Esophagus muscularis mucosa (tissue), 4 donors: ENCODE data around the gene FYCO1.

Experiments
- EP300 ChIP-seq: sonication (generic); formaldehyde crosslinking; IDR thresholded peaks from one replicate; pipeline ENCODE4 v1.6.1; 2017; ENCODE audit warnings: antibody characterized with exemption
- POLR2A ChIP-seq: fragments of 450-650 bp; IDR thresholded peaks from one replicate; pipeline ENCODE4 v1.6.1; 2017; ENCODE audit warnings: antibody characterized with exemption, moderate library complexity, mild to moderate bottlenecking, low read depth
- POLR2AphosphoS5 ChIP-seq, 2 donors: sonication (generic); formaldehyde crosslinking; IDR thresholded peaks; one replicate each; pipeline ENCODE4 v1.6.1; 2017; ENCODE audit warnings: antibody characterized with exemption in 2 of 2
- TF ChIP-seq, protein P1 (sequence below), 3 experiments: fragments of 200-600 bp in 2 of 3; fragments of 450-650 bp in 1 of 3; sonication (generic) in 2 of 3; IDR thresholded peaks; one replicate each; pipeline ENCODE4 v1.5.1; 2017 to 2019; ENCODE audit warnings: antibody characterized with exemption in 3 of 3, mild to moderate bottlenecking in 2 of 3, moderate library complexity in 1 of 3

DNA sequence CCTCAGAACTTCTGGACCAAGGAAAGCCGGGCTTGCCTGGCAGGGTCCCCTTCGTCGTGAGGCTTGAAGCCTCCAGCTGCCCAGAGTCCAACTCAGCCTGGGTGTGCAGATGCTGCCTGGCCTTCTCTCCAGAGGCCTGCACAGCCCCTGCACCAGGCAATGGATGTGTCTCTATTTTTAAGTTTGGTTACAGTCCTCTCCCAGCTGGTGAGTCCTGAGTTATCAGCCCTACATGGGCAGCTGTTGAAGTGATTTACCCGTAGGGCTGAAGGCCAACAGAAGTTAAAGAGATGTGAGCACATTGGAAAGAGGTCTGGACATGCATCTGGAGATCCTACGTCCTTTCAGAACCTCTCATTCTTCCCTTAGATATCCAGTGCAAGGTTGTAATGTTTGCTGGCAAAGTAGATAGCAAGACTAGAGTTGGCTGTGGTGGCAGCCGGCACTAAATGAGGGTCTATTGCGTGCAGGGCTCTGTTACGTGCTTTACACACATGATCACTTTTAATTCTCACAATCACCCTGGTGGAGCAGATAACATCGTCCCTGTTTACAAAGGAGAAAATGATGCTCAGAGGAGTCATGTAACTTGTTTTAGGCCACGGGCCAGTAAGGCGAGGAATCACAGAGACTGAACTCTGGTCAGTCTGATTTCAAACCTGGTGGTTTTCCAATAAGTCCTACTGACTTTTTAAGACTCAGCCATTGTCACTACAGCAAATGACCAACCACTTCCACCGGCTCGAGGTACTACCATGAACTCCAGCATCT is 9.9 kb downstream of the FYCO1 start:
- TF ChIP-seq, protein P1, sequence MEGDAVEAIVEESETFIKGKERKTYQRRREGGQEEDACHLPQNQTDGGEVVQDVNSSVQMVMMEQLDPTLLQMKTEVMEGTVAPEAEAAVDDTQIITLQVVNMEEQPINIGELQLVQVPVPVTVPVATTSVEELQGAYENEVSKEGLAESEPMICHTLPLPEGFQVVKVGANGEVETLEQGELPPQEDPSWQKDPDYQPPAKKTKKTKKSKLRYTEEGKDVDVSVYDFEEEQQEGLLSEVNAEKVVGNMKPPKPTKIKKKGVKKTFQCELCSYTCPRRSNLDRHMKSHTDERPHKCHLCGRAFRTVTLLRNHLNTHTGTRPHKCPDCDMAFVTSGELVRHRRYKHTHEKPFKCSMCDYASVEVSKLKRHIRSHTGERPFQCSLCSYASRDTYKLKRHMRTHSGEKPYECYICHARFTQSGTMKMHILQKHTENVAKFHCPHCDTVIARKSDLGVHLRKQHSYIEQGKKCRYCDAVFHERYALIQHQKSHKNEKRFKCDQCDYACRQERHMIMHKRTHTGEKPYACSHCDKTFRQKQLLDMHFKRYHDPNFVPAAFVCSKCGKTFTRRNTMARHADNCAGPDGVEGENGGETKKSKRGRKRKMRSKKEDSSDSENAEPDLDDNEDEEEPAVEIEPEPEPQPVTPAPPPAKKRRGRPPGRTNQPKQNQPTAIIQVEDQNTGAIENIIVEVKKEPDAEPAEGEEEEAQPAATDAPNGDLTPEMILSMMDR (IDR thresholded peaks at IDR 0.05), result no peak
- TF ChIP-seq POLR2A, result no peak
- no peak for TF ChIP-seq EP300
- TF ChIP-seq POLR2AphosphoS5 (IDR thresholded peaks at IDR 0.05), result no peak
